Stimulated activated CD8-positive, alpha-beta memory T cell treated with anti-CD3 and anti-CD28 coated beads, Interleukin-4, amount 100 ng/mL, for 48 hours (primary cell): Measurements from ENCODE around the gene HLA-DOA.

ENCODE experiments used
- DNase-seq: peaks from one replicate; pipeline ENCODE4 v3.0.0-alpha.2; 2020

Gene HLA-DOA

GRCh38 chr6:33015798-33016197 is 6.4 kb upstream of the HLA-DOA start:
- no peak for DNase-seq

GRCh38 chr6:33014841-33015634 is 5.6 kb upstream of the HLA-DOA start:
- DNase-seq: peak; percentile 47

GRCh38 chr6:33013608-33014007 is 4.2 kb upstream of the HLA-DOA start:
- DNase-seq: no peak

DNA sequence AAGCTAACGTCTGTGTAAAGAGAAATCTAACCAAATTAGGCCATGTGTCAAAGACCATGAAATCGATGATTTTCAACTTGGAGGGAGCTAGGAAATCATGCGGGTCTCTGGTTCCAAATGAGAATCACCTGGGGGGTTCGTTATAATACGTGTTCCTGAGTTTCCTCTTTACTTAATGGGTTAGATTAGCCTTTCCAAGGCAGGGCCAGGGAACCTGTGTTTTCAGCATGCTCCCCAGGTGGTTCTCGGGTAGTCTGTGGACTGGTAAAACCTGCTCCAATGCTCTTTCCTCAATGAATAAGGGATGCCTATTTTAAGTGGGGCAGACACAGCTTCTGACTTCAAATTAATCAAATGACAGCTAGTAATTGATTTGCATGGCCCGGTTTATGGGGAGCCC is 965 bp upstream of the HLA-DOA start:
- no peak for DNase-seq

GRCh38 chr6:33007831-33008400 is 1.5 kb downstream of the HLA-DOA start:
- DNase-seq: no peak

DNA sequence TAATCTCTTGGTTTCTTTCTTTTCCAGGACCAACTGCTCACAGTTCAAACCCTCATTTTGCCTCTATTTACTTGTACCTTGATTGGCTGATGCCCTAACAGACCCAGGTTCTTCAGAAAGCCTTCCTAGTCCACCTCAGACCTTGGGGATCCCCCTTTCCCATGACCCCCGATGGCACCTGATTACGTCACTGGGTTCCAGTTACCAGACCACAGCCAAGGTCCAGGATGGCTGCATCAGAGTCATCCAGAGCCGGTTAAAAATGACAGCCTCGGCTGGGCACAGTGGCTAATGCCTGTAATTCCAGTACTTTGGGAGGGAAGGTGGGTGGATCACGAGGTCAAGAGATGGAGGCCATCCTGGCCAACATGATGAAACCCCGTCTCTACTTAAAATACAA is 4.5 kb downstream of the HLA-DOA start:
- DNase-seq: no peak

DNA sequence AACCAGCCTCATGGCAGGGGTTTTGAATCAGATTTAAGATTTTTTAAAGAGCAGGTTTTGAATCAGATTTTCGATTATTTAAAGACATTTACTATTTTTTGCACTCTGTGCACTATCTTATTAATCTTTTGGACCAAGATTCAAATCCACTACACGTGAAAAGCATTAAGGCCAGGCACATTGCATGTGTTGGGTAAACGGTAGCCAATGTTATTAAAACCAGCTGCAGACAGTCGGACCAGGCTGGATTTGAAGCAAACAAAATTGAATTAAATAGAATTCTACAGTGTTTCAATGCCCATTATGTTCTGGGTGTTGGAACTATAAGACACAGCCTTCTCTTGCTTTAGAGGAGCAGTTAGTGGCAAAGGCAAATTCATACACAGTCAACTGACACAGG is 7.7 kb downstream of the HLA-DOA start:
- DNase-seq: no peak

DNA sequence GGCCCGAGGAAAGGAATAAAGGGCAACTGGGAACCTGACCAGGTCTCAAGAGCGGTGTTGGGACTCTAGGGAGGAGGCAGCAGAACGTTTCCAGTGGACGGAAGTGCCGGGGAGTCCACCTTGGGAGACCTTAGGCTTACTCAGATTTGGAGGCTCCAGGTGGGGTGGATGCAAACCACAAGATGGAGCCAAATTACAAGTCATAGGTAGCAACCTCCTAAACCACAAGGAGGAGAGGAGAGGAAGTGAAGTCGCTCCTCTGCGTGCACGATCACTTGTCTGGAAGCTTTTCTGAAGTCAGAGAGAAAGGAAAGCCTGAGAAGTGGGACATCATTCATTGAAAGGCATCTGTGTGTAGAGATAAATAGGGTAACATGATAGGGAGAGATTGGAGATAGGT is 9.3 kb downstream of the HLA-DOA start:
- no peak for DNase-seq

GRCh38 chr6:32995448-32995847 is 13.9 kb downstream of the HLA-DOA start:
- no peak for DNase-seq

DNA sequence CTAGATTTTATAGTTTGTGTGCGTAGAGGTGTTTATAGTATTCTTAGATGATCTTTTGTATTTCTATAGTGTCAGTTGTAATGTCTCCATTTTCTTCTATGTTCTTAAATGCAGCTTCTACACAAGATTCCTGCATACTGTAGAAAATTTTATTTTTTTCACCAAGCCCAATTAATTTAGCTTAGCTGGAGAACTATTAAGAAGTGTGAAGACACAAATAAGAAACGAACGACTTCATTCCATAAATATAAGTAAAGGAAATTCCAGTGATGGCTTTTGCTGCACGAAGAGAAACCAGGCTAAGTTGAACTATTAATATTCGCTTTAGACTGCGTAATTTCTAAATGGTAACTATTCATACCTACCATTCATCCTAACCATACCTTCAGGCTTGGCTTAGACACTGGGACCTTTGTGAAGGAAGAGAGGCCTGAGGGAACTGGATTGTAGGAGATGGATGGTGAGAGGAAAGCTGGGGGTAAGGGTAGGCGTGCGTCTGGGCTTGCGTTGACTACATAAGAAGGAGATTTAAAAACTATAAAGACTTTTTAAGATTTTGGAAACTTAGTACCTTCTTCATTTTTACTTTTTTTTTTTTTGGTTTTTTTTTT is 15.9 kb downstream of the HLA-DOA start:
- DNase-seq: no peak

- no peak for DNase-seq
Measured at GRCh38 chr6:32991972-32992371, 17.4 kb downstream of the HLA-DOA start.

- DNase-seq: no peak
Measured at GRCh38 chr6:32989368-32989767, 20.0 kb downstream of the HLA-DOA start.

- DNase-seq: peak; percentile 96
Measured at GRCh38 chr6:32984622-32985389, 24.6 kb downstream of the HLA-DOA start.

- DNase-seq: no peak
Measured at GRCh38 chr6:32983964-32984621, 25.3 kb downstream of the HLA-DOA start.

DNA sequence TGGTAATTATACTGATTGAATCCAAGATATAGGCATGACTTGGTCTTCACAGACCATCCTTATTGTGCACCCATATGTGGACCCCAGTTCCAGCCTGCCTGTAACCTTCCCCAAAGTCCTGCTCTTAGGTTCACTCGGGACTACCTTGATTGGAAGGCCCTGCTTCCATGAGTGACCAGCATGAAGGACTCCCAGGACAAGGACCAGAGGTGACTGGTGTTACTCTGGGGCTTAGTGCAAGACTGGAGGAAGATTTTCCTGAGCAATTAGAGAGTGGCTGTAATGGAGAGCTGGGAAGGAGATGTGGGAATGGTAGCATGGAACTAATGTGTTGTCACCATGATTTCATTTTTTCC is 25.9 kb downstream of the HLA-DOA start:
- no peak for DNase-seq

GRCh38 chr6:32982702-32983492 is 26.5 kb downstream of the HLA-DOA start:
- no peak for DNase-seq

- no peak for DNase-seq
Measured at GRCh38 chr6:32982084-32982701, 27.2 kb downstream of the HLA-DOA start.

DNA sequence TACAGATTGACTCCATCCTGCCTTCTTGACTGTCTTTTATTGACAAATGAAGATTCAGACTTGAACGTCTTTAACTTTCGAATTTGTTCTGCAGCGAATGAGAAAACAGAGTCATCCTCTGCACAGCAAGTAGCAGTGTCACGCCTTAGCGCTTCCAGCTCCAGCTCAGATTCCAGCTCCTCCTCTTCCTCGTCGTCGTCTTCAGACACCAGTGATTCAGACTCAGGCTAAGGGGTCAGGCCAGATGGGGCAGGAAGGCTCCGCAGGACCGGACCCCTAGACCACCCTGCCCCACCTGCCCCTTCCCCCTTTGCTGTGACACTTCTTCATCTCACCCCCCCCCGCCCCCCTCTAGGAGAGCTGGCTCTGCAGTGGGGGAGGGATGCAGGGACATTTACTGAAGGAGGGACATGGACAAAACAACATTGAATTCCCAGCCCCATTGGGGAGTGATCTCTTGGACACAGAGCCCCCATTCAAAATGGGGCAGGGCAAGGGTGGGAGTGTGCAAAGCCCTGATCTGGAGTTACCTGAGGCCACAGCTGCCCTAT is 28.8 kb downstream of the HLA-DOA start:
- DNase-seq: no peak

DNA sequence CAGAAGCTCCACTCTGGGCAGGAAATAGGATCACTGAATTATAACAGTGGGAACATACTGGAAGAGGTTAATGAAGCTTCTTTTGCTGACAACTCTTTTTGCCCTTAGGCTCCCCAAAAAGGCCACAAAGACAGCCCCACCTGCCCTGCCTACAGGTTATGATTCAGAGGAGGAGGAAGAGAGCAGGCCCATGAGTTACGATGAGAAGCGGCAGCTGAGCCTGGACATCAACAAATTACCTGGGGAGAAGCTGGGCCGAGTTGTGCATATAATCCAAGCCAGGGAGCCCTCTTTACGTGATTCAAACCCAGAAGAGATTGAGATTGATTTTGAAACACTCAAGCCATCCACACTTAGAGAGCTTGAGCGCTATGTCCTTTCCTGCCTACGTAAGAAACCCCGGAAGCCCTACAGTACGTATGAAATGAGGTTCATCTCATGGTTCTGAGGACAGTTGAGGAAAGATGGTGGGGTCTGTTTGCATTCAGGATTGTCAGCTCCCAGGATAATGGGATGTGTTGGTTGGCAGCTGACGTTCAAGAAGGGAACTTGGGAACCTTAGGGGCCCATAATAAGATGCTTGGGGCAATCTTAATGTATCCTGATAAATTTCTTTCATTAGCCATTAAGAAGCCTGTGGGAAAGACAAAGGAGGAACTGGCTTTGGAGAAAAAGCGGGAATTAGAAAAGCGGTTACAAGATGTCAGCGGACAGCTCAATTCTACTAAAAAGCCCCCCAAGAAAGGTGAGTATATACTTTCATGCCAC is 29.5 kb downstream of the HLA-DOA start:
- no peak for DNase-seq

GRCh38 chr6:32977953-32978324 is 31.5 kb downstream of the HLA-DOA start:
- no peak for DNase-seq
